PC-3 (cell line): ENCODE results near the gene CDC45.

Experiments used
- EZH2 ChIP-seq: fragments of 300-600 bp; sonication (generic); IDR thresholded peaks from one replicate; pipeline ENCODE4 v1.6.1; 2017; ENCODE audit warnings: antibody characterized with exemption, mild to moderate bottlenecking, low read length; ENCODE audit not compliant: unreplicated experiment
- TF ChIP-seq, protein P1 (sequence below): fragments of 300-600 bp; sonication (generic); conservative IDR thresholded peaks from 2 replicates; pipeline ENCODE4 v1.5.1; 2017; ENCODE audit warnings: antibody characterized with exemption, low read depth, mild to moderate bottlenecking, low read length

DNA sequence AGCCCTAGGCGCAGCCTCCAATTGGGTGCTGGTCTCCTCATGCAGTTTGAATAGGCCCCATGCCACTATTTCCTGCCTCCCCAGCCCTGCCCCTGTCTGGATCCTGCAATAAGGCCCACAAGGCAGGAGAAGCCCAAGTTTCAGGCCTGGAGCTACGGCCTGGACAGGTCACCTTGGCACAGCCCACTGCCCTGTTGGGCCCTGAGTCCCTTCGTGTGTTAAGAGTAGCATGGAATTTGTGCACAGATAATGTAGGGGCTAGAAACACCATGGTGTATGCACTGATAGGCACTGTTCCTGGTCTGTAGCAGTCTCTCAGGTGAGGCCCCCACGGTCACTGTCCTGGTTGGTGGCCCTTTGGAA, 20.1 kb downstream of the CDC45 start:
- TF ChIP-seq, protein P1, sequence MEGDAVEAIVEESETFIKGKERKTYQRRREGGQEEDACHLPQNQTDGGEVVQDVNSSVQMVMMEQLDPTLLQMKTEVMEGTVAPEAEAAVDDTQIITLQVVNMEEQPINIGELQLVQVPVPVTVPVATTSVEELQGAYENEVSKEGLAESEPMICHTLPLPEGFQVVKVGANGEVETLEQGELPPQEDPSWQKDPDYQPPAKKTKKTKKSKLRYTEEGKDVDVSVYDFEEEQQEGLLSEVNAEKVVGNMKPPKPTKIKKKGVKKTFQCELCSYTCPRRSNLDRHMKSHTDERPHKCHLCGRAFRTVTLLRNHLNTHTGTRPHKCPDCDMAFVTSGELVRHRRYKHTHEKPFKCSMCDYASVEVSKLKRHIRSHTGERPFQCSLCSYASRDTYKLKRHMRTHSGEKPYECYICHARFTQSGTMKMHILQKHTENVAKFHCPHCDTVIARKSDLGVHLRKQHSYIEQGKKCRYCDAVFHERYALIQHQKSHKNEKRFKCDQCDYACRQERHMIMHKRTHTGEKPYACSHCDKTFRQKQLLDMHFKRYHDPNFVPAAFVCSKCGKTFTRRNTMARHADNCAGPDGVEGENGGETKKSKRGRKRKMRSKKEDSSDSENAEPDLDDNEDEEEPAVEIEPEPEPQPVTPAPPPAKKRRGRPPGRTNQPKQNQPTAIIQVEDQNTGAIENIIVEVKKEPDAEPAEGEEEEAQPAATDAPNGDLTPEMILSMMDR, result no peak
- TF ChIP-seq EZH2, result no peak
